ENCODE data around the gene HNRNPM. TPM values are rescaled to one million over a fixed set of nuclear protein-coding genes. Genes with fewer than 3 reads are reported as not detected.

HNRNPM gene
- total RNA-seq, 1 experiment from 2014 or later = 468 TPM

DNA sequence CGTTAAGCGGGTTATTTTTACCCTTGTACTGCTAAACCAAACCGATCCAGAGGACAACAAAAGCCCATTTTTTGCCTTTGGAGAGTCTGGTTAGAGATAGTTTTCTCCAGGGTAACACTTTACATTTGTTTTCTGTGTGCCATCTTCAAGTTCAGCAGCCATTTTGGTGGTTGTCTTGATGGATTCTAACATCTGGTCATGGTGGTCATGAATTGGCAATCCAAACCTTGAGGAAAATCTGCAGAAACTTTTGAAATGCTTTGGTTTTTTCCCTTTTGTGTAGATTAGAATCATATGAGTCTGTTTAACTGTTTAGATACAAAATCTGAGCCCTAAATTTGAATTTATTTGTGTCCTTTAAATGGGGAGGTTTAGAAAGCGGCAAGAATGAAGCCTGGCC is 16.6 kb downstream of the HNRNPM start:
- H3K23me2 ChIP-seq (ENCODE audit: insufficient read length, low read depth, low read length, poor library complexity, severe bottlenecking) = no peaks in the 10 kb centered on the region
- Mint-ChIP-seq H3K27ac (peak overlapping the region in 1 of 3 experiments; percentile 83; a peak in 3 of 7 replicates), H3K9me3 (no peaks in the 10 kb centered on the region), H3K27me3 (ENCODE audit: low read depth) (no peaks in the 10 kb centered on the region), H3K36me3 (ENCODE audit: insufficient read depth in 1 of 3, low read depth in 3 of 3) (peaks cover 39 to 78% (median 65%) of the 10 kb centered on the region in 3 experiments; a peak in 6 of 7 replicates), H3K4me1 (peaks cover 47 to 51% of the 10 kb centered on the region in 2 experiments), H3K4me3 (no peak overlapping the region)
- H2AFZ ChIP-seq (ENCODE audit: low read length) = no peak overlapping the region
- peaks cover 2% of the 10 kb centered on the region; the same call in 1 of the 2 replicates for H3K4me1 ChIP-seq (ENCODE audit: insufficient read depth, low read length)
- H3K23ac ChIP-seq (ENCODE audit: insufficient read length, low read depth, low read length) = no peak overlapping the region
- H3K27me3 ChIP-seq (ENCODE audit: insufficient read depth, low read length) = no peaks in the 10 kb centered on the region
- H4K91ac ChIP-seq (ENCODE audit: insufficient read length, low read depth, low read length) = no peak overlapping the region
- no peak overlapping the region for H3T11ph ChIP-seq (ENCODE audit: low read length)
- H2BK5ac ChIP-seq (ENCODE audit: insufficient read length, low read length) = no peak overlapping the region
- H3K4ac ChIP-seq (ENCODE audit: low read depth, low read length) = no peak overlapping the region
- peaks cover 65% of the 10 kb centered on the region for H3K79me2 ChIP-seq (ENCODE audit: insufficient read depth, low read length)
- H3K9me3 ChIP-seq (ENCODE audit: control insufficient read depth, low read depth, low read length) = no peaks in the 10 kb centered on the region
- H2BK15ac ChIP-seq (ENCODE audit: low read depth, low read length) = no peak overlapping the region
- H2BK20ac ChIP-seq (ENCODE audit: low read depth, low read length, poor library complexity, severe bottlenecking) = no peak overlapping the region
- no peak overlapping the region for H2BK12ac ChIP-seq (ENCODE audit: insufficient read length, low read depth, low read length)
- no peak overlapping the region for H3K56ac ChIP-seq (ENCODE audit: insufficient read length, low read depth, low read length)
- TF ChIP-seq, protein P1, sequence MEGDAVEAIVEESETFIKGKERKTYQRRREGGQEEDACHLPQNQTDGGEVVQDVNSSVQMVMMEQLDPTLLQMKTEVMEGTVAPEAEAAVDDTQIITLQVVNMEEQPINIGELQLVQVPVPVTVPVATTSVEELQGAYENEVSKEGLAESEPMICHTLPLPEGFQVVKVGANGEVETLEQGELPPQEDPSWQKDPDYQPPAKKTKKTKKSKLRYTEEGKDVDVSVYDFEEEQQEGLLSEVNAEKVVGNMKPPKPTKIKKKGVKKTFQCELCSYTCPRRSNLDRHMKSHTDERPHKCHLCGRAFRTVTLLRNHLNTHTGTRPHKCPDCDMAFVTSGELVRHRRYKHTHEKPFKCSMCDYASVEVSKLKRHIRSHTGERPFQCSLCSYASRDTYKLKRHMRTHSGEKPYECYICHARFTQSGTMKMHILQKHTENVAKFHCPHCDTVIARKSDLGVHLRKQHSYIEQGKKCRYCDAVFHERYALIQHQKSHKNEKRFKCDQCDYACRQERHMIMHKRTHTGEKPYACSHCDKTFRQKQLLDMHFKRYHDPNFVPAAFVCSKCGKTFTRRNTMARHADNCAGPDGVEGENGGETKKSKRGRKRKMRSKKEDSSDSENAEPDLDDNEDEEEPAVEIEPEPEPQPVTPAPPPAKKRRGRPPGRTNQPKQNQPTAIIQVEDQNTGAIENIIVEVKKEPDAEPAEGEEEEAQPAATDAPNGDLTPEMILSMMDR (conservative IDR thresholded peaks at IDR 0.05) = no peak
- no peak overlapping the region for H2BK120ac ChIP-seq (ENCODE audit: low read depth, low read length, poor library complexity, severe bottlenecking)
- no peak overlapping the region for H4K8ac ChIP-seq (replicated peaks; ENCODE audit: insufficient read length, low read depth, low read length)
- no peak overlapping the region for H4K5ac ChIP-seq (ENCODE audit: insufficient read length, low read depth, low read length)
- H3K9ac ChIP-seq (ENCODE audit: extremely low read depth, insufficient read length, low read length) = no peak overlapping the region
- no peak overlapping the region for H3K4me2 ChIP-seq (ENCODE audit: insufficient read depth, insufficient read length, low read length)
- H4K20me1 ChIP-seq (ENCODE audit: control insufficient read depth, insufficient read depth, insufficient read length) = no peaks in the 10 kb centered on the region
- WGBS (ENCODE audit: extremely low coverage, insufficient read length, low lambda C conversion rate) = no CpG with 5 or more reads among the region's 4 CpGs
- peaks cover 11% of the 10 kb centered on the region for H3K79me1 ChIP-seq (ENCODE audit: insufficient read depth, low read depth, low read length, poor library complexity, severe bottlenecking)
- H3K14ac ChIP-seq (ENCODE audit: insufficient read depth, low read length) = no peak overlapping the region
- no peak for DNase-seq
- no peak overlapping the region for H3K27ac ChIP-seq (ENCODE audit: insufficient read length, low read depth, low read length)
- no peak overlapping the region for H3K18ac ChIP-seq (ENCODE audit: insufficient read length, low read depth, low read length)
- no peak overlapping the region for H2AK5ac ChIP-seq (ENCODE audit: insufficient read length, low read length)

All from H9 (cell line).